HCT116 (cell line): Measurements from ENCODE around the gene ZNF497. TPM values are rescaled to one million over a fixed set of nuclear protein-coding genes. Genes with fewer than 3 reads are reported as not detected.

ENCODE experiments used
- ATAC-seq: fragments of 200-7000 bp; cut with Tn5 transposase; 2 replicates; pipeline ENCODE4 v1.9.1; 2020; ENCODE audit warnings: mild to moderate bottlenecking, moderate library complexity
- BruUV-seq: library from RNA; stranded (reverse); fragments of 400-500 nt; replicated peaks from 2 replicates; lab custom pipeline; 2021; lab: Mats Ljungman, UMichigan
- CTCF ChIA-PET: fragments of 300-600 bp; sonication (Branson Sonifier 250); formaldehyde crosslinking; loops from one replicate; lab custom pipeline; 2021; ENCODE audit warnings: antibody characterized with exemption; lab: Charles Lee
- POLR2A ChIA-PET: fragments of 300-600, 350-600 bp; sonication (Branson Sonifier 250); formaldehyde crosslinking; loops from one replicate; lab custom pipeline; 2021; ENCODE audit warnings: antibody characterized with exemption; lab: Charles Lee
- RAD21 ChIA-PET, 2 experiments: fragments of 300-600 bp; sonication (Branson Sonifier 250); formaldehyde crosslinking; loops; one replicate each; lab custom pipeline; 2023; ENCODE audit warnings: low total read pairs in 2 of 2; ENCODE audit not compliant: uncharacterized antibody in 2 of 2, unreplicated experiment in 2 of 2, low non-redundant PET in 1 of 2; lab: Charles Lee
- DNase-seq: peaks from one replicate; pipeline ENCODE4 v3.0.0-alpha.2; 2010; ENCODE audit warnings: low read depth, low spot score
- H2AFZ ChIP-seq: fragments of 200-600 bp; shearing (Covaris generic), sonication (generic); 2 replicates; pipeline ENCODE4 v1.6.1; 2017; ENCODE audit warnings: low read depth, mixed run types, mixed read lengths, antibody characterized with exemption, low read length; ENCODE audit not compliant: poor library complexity, severe bottlenecking
- H3K27ac ChIP-seq: 2 replicates; pipeline ENCODE4 v1.5.1; 2012; ENCODE audit warnings: low read depth, low read length
- H3K27me3 ChIP-seq: fragments of 200-600 bp; sonication (generic); 2 replicates; pipeline ENCODE4 v1.6.1; 2016; ENCODE audit warnings: mixed run types, low read length, mixed read lengths; ENCODE audit not compliant: insufficient read depth
- H3K36me3 ChIP-seq, 2 experiments: fragments of 200-500 bp in 1 of 2; fragments of 200-600 bp in 1 of 2; sonication (Bioruptor generic) in 1 of 2; sonication (generic) in 1 of 2; 2 replicates each; pipeline versions ENCODE4 v1.5.1 to v1.6.1; 2014 to 2016; ENCODE audit warnings: low read length in 2 of 2, inconsistent platforms in 1 of 2, mixed read lengths in 1 of 2, mixed run types in 1 of 2; ENCODE audit not compliant: insufficient read depth in 2 of 2, control insufficient read depth in 1 of 2
- H3K4me1 ChIP-seq, 2 experiments: fragments of 200-600 bp in 1 of 2; sonication (generic) in 1 of 2; 2 replicates each; pipeline versions ENCODE4 v1.5.1 to v1.6.1; 2012 to 2017; ENCODE audit warnings: low read length in 2 of 2, inconsistent platforms in 1 of 2, mild to moderate bottlenecking in 1 of 2, mixed read lengths in 1 of 2, mixed run types in 1 of 2, moderate library complexity in 1 of 2; ENCODE audit not compliant: insufficient read depth in 2 of 2, control insufficient read depth in 1 of 2
- H3K4me2 ChIP-seq: fragments of 200-600 bp; sonication (generic); 2 replicates; pipeline ENCODE4 v1.6.1; 2017; ENCODE audit warnings: mixed run types, low read length, mixed read lengths
- H3K4me3 ChIP-seq, 2 experiments: fragments of 200-600 bp in 1 of 2; sonication (generic) in 1 of 2; replicated peaks in 1 of 2; 2 replicates each; pipeline ENCODE4 v1.5.1; 2011 to 2016; ENCODE audit warnings: low read length in 2 of 2, control low read depth in 1 of 2, low read depth in 1 of 2, mild to moderate bottlenecking in 1 of 2, mixed read lengths in 1 of 2, mixed run types in 1 of 2
- H3K79me2 ChIP-seq: fragments of 200-600 bp; sonication (generic); 2 replicates; pipeline ENCODE4 v1.6.1; 2017; ENCODE audit warnings: mild to moderate bottlenecking, mixed run types, low read length, moderate library complexity, mixed read lengths; ENCODE audit not compliant: insufficient read depth
- H3K9ac ChIP-seq: fragments of 200-600 bp; sonication (generic); 2 replicates; pipeline ENCODE4 v1.6.1; 2016; ENCODE audit warnings: low read length, mixed read lengths
- H3K9me2 ChIP-seq: fragments of 200-600 bp; sonication (generic), shearing (Covaris generic); 2 replicates; pipeline ENCODE4 v1.6.1; 2017; ENCODE audit warnings: mixed run types, mild to moderate bottlenecking, moderate library complexity; ENCODE audit not compliant: insufficient read depth
- H3K9me3 ChIP-seq, 2 experiments: fragments of 200-500 bp in 1 of 2; fragments of 200-600 bp in 1 of 2; sonication (Bioruptor generic) in 1 of 2; sonication (generic) in 1 of 2; 2 replicates each; pipeline ENCODE4 v1.6.1; 2014 to 2017; ENCODE audit warnings: low read length in 2 of 2, mixed read lengths in 2 of 2, inconsistent platforms in 1 of 2, low read depth in 1 of 2, mild to moderate bottlenecking in 1 of 2, mixed run types in 1 of 2, moderate library complexity in 1 of 2; ENCODE audit not compliant: control insufficient read depth in 1 of 2, insufficient read depth in 1 of 2
- H4K20me1 ChIP-seq: fragments of 200-600 bp; sonication (generic), shearing (Covaris generic); 2 replicates; pipeline ENCODE4 v1.6.1; 2017; ENCODE audit warnings: mixed run types, mild to moderate bottlenecking, moderate library complexity; ENCODE audit not compliant: insufficient read depth
- CEBPB ChIP-seq: IDR thresholded peaks from 2 replicates; pipeline ENCODE4 v1.6.1; 2012; ENCODE audit warnings: low read depth
- EGR1 ChIP-seq: IDR thresholded peaks from 2 replicates; pipeline ENCODE4 v1.6.1; 2012; ENCODE audit warnings: low read depth
- ELF1 ChIP-seq: IDR thresholded peaks from 2 replicates; pipeline ENCODE4 v1.6.1; 2012; ENCODE audit warnings: low read depth, borderline replicate concordance
- EZH2 ChIP-seq: fragments of 200-600 bp; sonication (generic); IDR thresholded peaks from 2 replicates; pipeline ENCODE4 v1.6.1; 2017; ENCODE audit warnings: antibody characterized with exemption, mixed run types
- FOSL1 ChIP-seq: IDR thresholded peaks from 2 replicates; pipeline ENCODE4 v1.6.1; 2012; ENCODE audit warnings: low read depth
- JUND ChIP-seq: IDR thresholded peaks from 2 replicates; pipeline ENCODE4 v1.6.1; 2012
- POLR2A ChIP-seq: IDR thresholded peaks from 2 replicates; pipeline ENCODE4 v1.7.0; 2011; ENCODE audit warnings: borderline replicate concordance; ENCODE audit not compliant: insufficient read depth, insufficient read length; ENCODE audit errors: extremely low read depth
- RAD21 ChIP-seq: IDR thresholded peaks from 2 replicates; pipeline ENCODE4 v1.6.1; 2012; ENCODE audit warnings: low read depth, mild to moderate bottlenecking
- REST ChIP-seq: IDR thresholded peaks from 2 replicates; pipeline ENCODE4 v1.6.1; 2012; ENCODE audit warnings: low read depth
- SIN3A ChIP-seq: IDR thresholded peaks from 2 replicates; pipeline ENCODE4 v1.6.1; 2012; ENCODE audit warnings: low read depth
- SP1 ChIP-seq: IDR thresholded peaks from 2 replicates; pipeline ENCODE4 v1.6.1; 2012; ENCODE audit warnings: low read depth
- SRF ChIP-seq: IDR thresholded peaks from 2 replicates; pipeline ENCODE4 v1.6.1; 2012; ENCODE audit warnings: low read depth
- TCF7L2 ChIP-seq: IDR thresholded peaks from 2 replicates; pipeline ENCODE4 v1.7.0; 2011; ENCODE audit warnings: borderline replicate concordance, inconsistent platforms; ENCODE audit not compliant: insufficient read depth, insufficient read length; ENCODE audit errors: extremely low read depth
- ZBTB33 ChIP-seq: IDR thresholded peaks from 2 replicates; pipeline ENCODE4 v1.6.1; 2011; ENCODE audit warnings: mild to moderate bottlenecking, low read length, moderate library complexity; ENCODE audit not compliant: insufficient replicate concordance; ENCODE audit errors: extremely low read depth
- ZNF274 ChIP-seq: fragments of 200-500 bp; sonication (Bioruptor generic); IDR thresholded peaks from 2 replicates; pipeline ENCODE4 v1.6.1; 2014; ENCODE audit warnings: mild to moderate bottlenecking, low read depth, low read length, inconsistent platforms
- intact Hi-C: fragments of 100-400 bp; cut with micrococcal nuclease; formaldehyde crosslinking; loops from 2 replicates; pipeline ENCODE4 v1.10.0; 2022
- total RNA-seq: library from RNA; stranded (reverse); gene quantifications from one replicate; pipeline ENCODE4 v1.2.1, GENCODE V29; 2021; ENCODE audit not compliant: unreplicated experiment

The ZNF497 gene
- total RNA-seq, 1 experiment from 2014 or later: 5.1 TPM

DNA sequence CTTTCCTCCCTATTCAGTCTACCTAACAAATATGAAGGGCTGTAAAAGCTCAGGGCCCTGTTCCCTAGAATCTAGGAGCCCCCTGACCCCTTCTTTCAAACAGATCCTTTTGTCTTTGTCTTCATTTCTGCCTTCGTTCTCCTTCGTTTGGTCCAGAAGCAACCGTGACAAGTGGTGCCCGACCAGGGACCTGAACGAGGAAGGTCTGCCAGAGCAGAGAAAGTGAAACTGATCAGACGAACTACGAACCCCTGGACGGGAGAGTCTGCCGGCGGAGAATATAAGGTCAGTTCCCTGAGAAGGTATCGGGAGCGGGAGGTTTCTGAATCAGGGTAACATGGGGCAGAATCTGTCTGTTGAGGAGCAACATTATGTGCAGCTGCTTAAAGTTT, 56.6 kb downstream of the ZNF497 start:
- H3K36me3 ChIP-seq: peaks cover 12 to 37% of the 10 kb centered on the region in 2 experiments
- intact Hi-C loops: loop anchor here (1.0 to 5.0 kb wide), 2 partner anchors 20 to 79 kb away; partner anchors contain the start of genes ZNF544 and ZSCAN22
- no TSS peak for BruUV-seq

GRCh38 chr19:58305065-58305931, 57.3 kb downstream of the ZNF497 start, which contains the start of gene ERVK3-1:
ERVK3-1 (plus strand) TSS chr19:58305377; CDS start chr19:58312169, 6,792 bp downstream.
- no peaks in the 10 kb centered on the region for H3K27me3 ChIP-seq
- no peaks in the 10 kb centered on the region for H4K20me1 ChIP-seq
- peak within 1 kb of the TSS; percentile 74 for H3K27ac ChIP-seq
- ChIA-PET POLR2A (interaction anchor here (0.6 to 1.3 kb wide), 3 partner anchors 21 to 57 kb away, joined by 3 to 4 read pairs (median 3); partner anchors contain the start of genes ZNF497 and ZSCAN22), CTCF (no interaction called here), RAD21 (no interaction called here)
- peak within 1 kb of the TSS; percentile 80 for H3K4me2 ChIP-seq
- H2AFZ ChIP-seq: no peak within 1 kb of the TSS
- H3K79me2 ChIP-seq: peaks cover 42% of the 10 kb centered on the region
- H3K4me3 ChIP-seq: peak within 1 kb of the TSS; percentile 92 to 93
- BruUV-seq: no TSS peak
- peak; percentile 91 for DNase-seq
- intact Hi-C loops: loop anchor here (1.0 to 5.0 kb wide), 2 partner anchors 21 to 78 kb away; partner anchors contain the start of genes ZNF544 and ZSCAN22
- peak within 1 kb of the TSS; percentile 73 for H3K9ac ChIP-seq
- H3K4me1 ChIP-seq: peaks cover 5 to 15% of the 10 kb centered on the region in 2 experiments; a peak in 3 of 4 replicates
- H3K9me3 ChIP-seq: no peaks in the 10 kb centered on the region; a peak in 1 of 4 replicates
- H3K36me3 ChIP-seq: peaks cover 15 to 37% of the 10 kb centered on the region in 2 experiments
- peak; percentile 99 for ATAC-seq
- no peaks in the 10 kb centered on the region for H3K9me2 ChIP-seq
- TF ChIP-seq FOSL1 (no peak), ELF1 (peak; percentile 95), REST (no peak), EZH2 (no peak), JUND (no peak), ZNF274 (no peak), SRF (no peak), SP1 (peak; percentile 71), ZBTB33 (no peak), RAD21 (no peak)

More for the DNA sequence above, 56.6 kb downstream of the ZNF497 start:
- Histone ChIP-seq H3K4me1 (peaks cover 5 to 15% of the 10 kb centered on the region in 2 experiments; a peak in 3 of 4 replicates), H3K27me3 (no peaks in the 10 kb centered on the region)
- ATAC-seq: no peak
- no peak for TF ChIP-seq ZNF274
- TF ChIP-seq POLR2A: no peak
- no peak for TF ChIP-seq EGR1
- TF ChIP-seq SIN3A: no peak
- TF ChIP-seq CEBPB: no peak
- TF ChIP-seq TCF7L2: no peak
- TF ChIP-seq RAD21: no peak
- TF ChIP-seq, all 23 proteins: peak for 0
- POLR2A ChIA-PET: interaction anchor here (1.3 kb wide), 2 partner anchors 21 to 57 kb away, joined by 3 read pairs; partner anchors contain the start of genes ZNF497 and ZSCAN22
- CTCF ChIA-PET: no interaction called here
- no peak for DNase-seq
- RAD21 ChIA-PET: no interaction called here
- H3K4me2 ChIP-seq: peak overlapping the region; percentile 80
- H3K79me2 ChIP-seq: peaks cover 40% of the 10 kb centered on the region
- H2AFZ ChIP-seq: no peak overlapping the region
- no peaks in the 10 kb centered on the region; a peak in 1 of 4 replicates for H3K9me3 ChIP-seq
- no peaks in the 10 kb centered on the region for H4K20me1 ChIP-seq
- H3K9ac ChIP-seq: peak overlapping the region; percentile 73
- H3K27ac ChIP-seq: peak overlapping the region; percentile 74
- peak overlapping the region; percentile 92 to 93 for H3K4me3 ChIP-seq
- no peaks in the 10 kb centered on the region for H3K9me2 ChIP-seq
